ENCODE measurements around the gene PTPRT. TPM values are rescaled to one million over a fixed set of nuclear protein-coding genes. Genes with fewer than 3 reads are reported as not detected.

PTPRT gene
- total RNA-seq, 2 experiments from 2014 or later: not detected

- no peak for TF ChIP-seq CTCF (IDR thresholded peaks at IDR 0.05)
- no peak for ATAC-seq
- H3K36me3 Mint-ChIP-seq (ENCODE audit: low read depth): no peaks in the 10 kb centered on the region
- H3K27me3 Mint-ChIP-seq: no peaks in the 10 kb centered on the region
- ChIA-PET POLR2A (no interaction called here), CTCF (no interaction called here)
- H3K27ac Mint-ChIP-seq: no peak overlapping the region
- intact Hi-C loops (cut with micrococcal nuclease): no loop called here
- H3K9me3 Mint-ChIP-seq: no peaks in the 10 kb centered on the region
- no peak for DNase-seq
- no peaks in the 10 kb centered on the region for H3K4me1 Mint-ChIP-seq (ENCODE audit: low read depth)
- H3K4me3 Mint-ChIP-seq: no peak overlapping the region
These were observed 410.5 kb downstream of the PTPRT start for GRCh38 chr20:42779216-42779615.

GRCh38 chr20:42775866-42776265 is 413.8 kb downstream of the PTPRT start:
- CTCF ChIA-PET: no interaction called here
- H3K4me1 Mint-ChIP-seq (ENCODE audit: low read depth): no peaks in the 10 kb centered on the region
- intact Hi-C loops (cut with micrococcal nuclease): no loop called here
- no peaks in the 10 kb centered on the region for H3K27me3 Mint-ChIP-seq
- DNase-seq (no peak), ATAC-seq (no peak)
- H3K27ac Mint-ChIP-seq: no peak overlapping the region
- no peaks in the 10 kb centered on the region for H3K36me3 Mint-ChIP-seq (ENCODE audit: low read depth)
- POLR2A ChIA-PET: interaction anchor here (0.6 kb wide), 1 partner anchor 11 kb away, joined by 3 read pairs; no protein-coding TSS in a partner anchor
- no peaks in the 10 kb centered on the region for H3K9me3 Mint-ChIP-seq
- no peak for TF ChIP-seq CTCF (IDR thresholded peaks at IDR 0.05)
- no peak overlapping the region for H3K4me3 Mint-ChIP-seq

GRCh38 chr20:42775037-42775436 is 414.7 kb downstream of the PTPRT start:
- no peak for DNase-seq
- ChIA-PET CTCF (no interaction called here), POLR2A (no interaction called here)
- Mint-ChIP-seq H3K36me3 (ENCODE audit: low read depth) (no peaks in the 10 kb centered on the region), H3K9me3 (no peaks in the 10 kb centered on the region), H3K4me3 (no peak overlapping the region), H3K27ac (no peak overlapping the region), H3K4me1 (ENCODE audit: low read depth) (no peaks in the 10 kb centered on the region), H3K27me3 (no peaks in the 10 kb centered on the region)
- no peak for TF ChIP-seq CTCF (IDR thresholded peaks at IDR 0.05)
- no peak for ATAC-seq
- intact Hi-C loops (cut with micrococcal nuclease): no loop called here

- Mint-ChIP-seq H3K27me3 (no peaks in the 10 kb centered on the region), H3K27ac (no peak overlapping the region), H3K36me3 (ENCODE audit: low read depth) (no peaks in the 10 kb centered on the region), H3K4me3 (no peak overlapping the region), H3K9me3 (no peaks in the 10 kb centered on the region), H3K4me1 (ENCODE audit: low read depth) (no peaks in the 10 kb centered on the region)
- no peak for TF ChIP-seq CTCF (IDR thresholded peaks at IDR 0.05)
- intact Hi-C loops (cut with micrococcal nuclease): no loop called here
- POLR2A ChIA-PET: no interaction called here
- no peak for DNase-seq
- CTCF ChIA-PET: no interaction called here
- no peak for ATAC-seq
These were observed 426.7 kb downstream of the PTPRT start for GRCh38 chr20:42763015-42763414.

- ATAC-seq (no peak), DNase-seq (no peak)
- H3K27ac Mint-ChIP-seq: no peak overlapping the region
- TF ChIP-seq CTCF (IDR thresholded peaks at IDR 0.05): no peak
- no peak overlapping the region for H3K4me3 Mint-ChIP-seq
- intact Hi-C loops (cut with micrococcal nuclease): no loop called here
- no peaks in the 10 kb centered on the region for H3K4me1 Mint-ChIP-seq (ENCODE audit: low read depth)
- ChIA-PET POLR2A (no interaction called here), CTCF (no interaction called here)
- no peaks in the 10 kb centered on the region for H3K9me3 Mint-ChIP-seq
- no peaks in the 10 kb centered on the region for H3K27me3 Mint-ChIP-seq
- no peaks in the 10 kb centered on the region for H3K36me3 Mint-ChIP-seq (ENCODE audit: low read depth)
These were observed 432.7 kb downstream of the PTPRT start for GRCh38 chr20:42756991-42757390.

All from activated CD8-positive, alpha-beta T cell treated with anti-CD3 and anti-CD28 coated beads for 36 hours (primary cell).